GM12874 (cell line): ENCODE measurements around the gene ANAPC7.

Experiments
- CTCF ChIP-seq: IDR thresholded peaks from 2 replicates; pipeline ENCODE4 v1.5.1; 2011; ENCODE audit warnings: low read depth, mild to moderate bottlenecking, control low read depth, low read length, moderate library complexity; ENCODE audit not compliant: insufficient read depth

The ANAPC7 gene

DNA sequence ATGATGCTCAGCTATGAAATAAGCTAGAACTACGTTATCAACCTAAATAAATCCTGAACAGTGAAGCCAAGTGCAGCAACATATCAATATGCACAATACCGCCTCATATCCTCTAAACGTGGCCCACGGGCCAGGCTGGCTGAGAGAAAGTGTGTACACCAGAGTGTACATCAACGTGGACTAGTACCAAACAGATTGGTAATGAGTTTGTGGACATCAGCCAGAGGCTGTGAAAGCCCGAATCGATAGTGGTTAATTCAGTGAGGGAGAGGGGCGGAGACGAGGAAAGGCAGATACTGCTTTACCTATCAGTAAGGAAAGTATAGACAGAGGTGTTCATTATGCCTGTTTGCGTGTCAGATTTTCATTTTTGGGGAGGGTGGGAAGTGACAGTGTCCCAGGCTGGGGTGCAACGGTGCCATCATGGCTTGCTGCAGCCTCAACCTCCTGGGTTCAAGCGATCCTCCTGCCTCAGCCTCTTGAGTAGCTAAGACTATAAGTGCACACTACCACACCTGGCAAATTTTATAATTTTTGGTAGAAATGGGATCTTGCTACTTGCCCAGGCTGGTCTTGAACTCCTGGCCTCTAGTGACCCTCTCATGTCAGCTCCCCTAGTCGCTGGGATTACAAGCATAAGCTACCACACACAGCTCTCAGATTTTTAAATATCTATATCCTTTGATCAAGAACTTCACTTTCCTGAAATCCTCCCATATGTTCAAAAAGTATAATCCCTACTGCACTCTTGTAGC lies 50.1 kb downstream of the ANAPC7 start:
- no peak for TF ChIP-seq CTCF

- no peak for TF ChIP-seq CTCF
Observed at GRCh38 chr12:110352401-110352800, 51.1 kb downstream of the ANAPC7 start.

- no peak for TF ChIP-seq CTCF
Observed at GRCh38 chr12:110351119-110351518, 52.4 kb downstream of the ANAPC7 start.

DNA sequence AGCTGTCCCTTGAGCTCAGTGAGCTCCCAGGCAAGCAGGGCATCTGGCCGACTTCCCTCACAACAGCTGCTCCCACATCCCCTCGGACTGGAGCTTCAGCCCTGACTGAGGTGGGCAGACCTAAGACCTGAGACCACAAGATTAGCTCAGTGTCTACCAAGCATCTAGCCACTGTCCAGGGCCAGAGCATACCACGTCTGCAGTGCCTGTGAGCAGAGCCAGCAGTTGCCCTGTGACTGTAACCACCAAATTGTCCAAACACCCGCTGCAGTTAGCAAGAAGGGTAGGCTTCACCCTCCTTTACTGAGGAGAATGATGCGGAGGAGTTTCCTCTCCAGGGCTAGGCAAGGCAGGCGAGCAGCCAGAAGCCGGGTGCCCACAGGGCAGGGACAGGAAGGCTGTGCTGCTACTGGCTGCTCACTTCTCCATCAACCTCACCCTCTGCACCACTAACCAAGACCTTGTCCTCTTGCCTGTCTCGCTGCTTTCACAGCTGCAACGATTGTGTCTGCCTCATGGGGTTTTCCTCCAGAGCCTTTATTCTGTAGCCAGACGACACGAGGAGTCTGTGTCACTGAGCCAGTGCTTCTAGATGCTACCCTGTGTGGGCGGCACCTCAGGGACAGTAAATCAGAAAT lies 53.9 kb downstream of the ANAPC7 start:
- no peak for TF ChIP-seq CTCF

DNA sequence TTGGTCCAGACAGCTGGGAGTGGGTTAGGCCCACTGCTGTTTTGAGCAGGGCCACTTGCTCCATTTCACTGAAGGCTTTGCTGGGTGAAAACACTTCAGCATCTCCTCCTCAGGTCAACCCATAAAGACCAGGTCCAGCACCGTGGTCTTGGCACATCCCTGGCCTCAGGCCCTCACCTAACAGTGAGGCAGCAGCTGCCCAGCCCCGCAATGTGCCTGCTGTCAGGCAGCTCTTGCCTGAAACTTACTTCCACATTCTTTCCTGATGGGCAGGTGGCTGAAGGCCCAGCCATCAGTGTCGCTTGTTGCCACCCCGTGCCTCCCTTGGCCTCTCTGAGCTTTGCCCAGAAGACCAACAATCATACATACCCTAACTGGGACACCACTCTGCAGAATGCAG lies 54.4 kb downstream of the ANAPC7 start:
- TF ChIP-seq CTCF, result no peak

- TF ChIP-seq CTCF, result no peak
Observed at GRCh38 chr12:110348431-110349059, 55.0 kb downstream of the ANAPC7 start.

DNA sequence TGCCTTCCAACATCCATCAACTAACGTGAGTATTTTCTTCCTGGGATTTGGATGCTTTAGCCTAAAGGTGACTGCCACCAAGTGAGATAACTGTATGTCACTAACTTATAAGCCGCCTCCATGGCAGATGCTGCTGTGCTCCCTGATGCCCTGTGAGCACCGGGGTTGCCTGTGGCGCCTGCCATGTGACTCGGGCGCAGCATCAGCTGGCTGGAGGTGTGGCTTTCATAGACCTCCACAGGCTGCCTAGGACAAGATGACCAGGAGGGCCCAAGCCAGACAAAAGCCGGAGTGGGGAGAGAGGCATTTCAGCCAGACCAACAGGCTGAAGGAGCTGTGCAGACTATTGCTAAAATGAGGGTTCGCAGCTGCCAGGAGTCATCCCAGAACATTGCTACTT lies 55.7 kb downstream of the ANAPC7 start:
- no peak for TF ChIP-seq CTCF
